Activated T-helper 2 cell treated with anti-CD3 and anti-CD28 coated beads, Interferon-gamma antibody, Interleukin-2, Interleukin-4, amounts not matched to agents 10 μg/mL and 5 μg/mL and 100 μg/mL, durations not matched to agents 14 hours and 24 hours and 36 hours (primary cell): ENCODE measurements around the gene C19orf44. TPM values are rescaled to one million over a fixed set of nuclear protein-coding genes. Genes with fewer than 3 reads are reported as not detected.
"Not testable (repeated sequence)": the region's sequence is repeated elsewhere in the genome, so short reads cannot be mapped to it uniquely, and the experiment has no call there.

Source experiments
- DNase-seq: peaks from one replicate; pipeline ENCODE4 v3.0.0; 2021; ENCODE audit warnings: low spot score
- H3K27ac Mint-ChIP-seq: one replicate; pipeline ENCODE4 v1.8.0; 2021; ENCODE audit warnings: mixed read lengths
- H3K27me3 Mint-ChIP-seq: one replicate; pipeline ENCODE4 v1.8.0; 2021; ENCODE audit warnings: low read depth, mixed read lengths
- H3K36me3 Mint-ChIP-seq: one replicate; pipeline ENCODE4 v1.8.0; 2021; ENCODE audit warnings: low read depth, mixed read lengths
- H3K4me1 Mint-ChIP-seq: one replicate; pipeline ENCODE4 v1.8.0; 2021; ENCODE audit warnings: low read depth, mixed read lengths
- H3K4me3 Mint-ChIP-seq: one replicate; pipeline ENCODE4 v1.8.0; 2021; ENCODE audit warnings: low read depth, mild to moderate bottlenecking, moderate library complexity, mixed read lengths
- H3K9me3 Mint-ChIP-seq: one replicate; pipeline ENCODE4 v1.8.0; 2021; ENCODE audit warnings: mixed read lengths
- intact Hi-C: fragments of 100-400 bp; cut with micrococcal nuclease; formaldehyde crosslinking; loops from one replicate; pipeline ENCODE4 v1.15.1; 2023
- total RNA-seq: library from RNA; stranded (reverse); gene quantifications from 2 replicates; pipeline ENCODE4 v1.2.3, GENCODE V29; 2022

Gene C19orf44
- 3.8 and 3.9 TPM in 2 replicates for total RNA-seq

GRCh38 chr19:16495982-16496612 lies at the start of gene C19orf44, which contains the start of gene CALR3:
Gene C19orf44, plus strand, starts transcription at chr19:16496394. Its CDS starts 4,399 bp downstream, at chr19:16500793.
Gene CALR3, minus strand, starts transcription at chr19:16496167. Its CDS starts 38 bp downstream, at chr19:16496129.
- Mint-ChIP-seq H3K27ac (peak within 1 kb of the TSS; percentile 68), H3K4me3 (peak within 1 kb of the TSS; percentile 91), H3K36me3 (peaks cover 1% of the 10 kb centered on the region), H3K9me3 (no peaks in the 10 kb centered on the region), H3K4me1 (peaks cover 9% of the 10 kb centered on the region), H3K27me3 (no peaks in the 10 kb centered on the region)
- peak; percentile 98 for DNase-seq
- intact Hi-C loops: loop anchor here (1.0 to 5.0 kb wide), 5 partner anchors 25 to 132 kb away; partner anchors contain the start of genes CHERP, EPS15L1, MED26 and SLC35E1

- Mint-ChIP-seq H3K9me3 (peaks cover 8% of the 10 kb centered on the region), H3K4me1 (peaks cover 40% of the 10 kb centered on the region), H3K36me3 (peaks cover 18% of the 10 kb centered on the region), H3K27ac (peak overlapping the region; percentile 70), H3K27me3 (no peaks in the 10 kb centered on the region), H3K4me3 (no peak overlapping the region)
- no peak for DNase-seq
- intact Hi-C loops: no loop called here
Measured at GRCh38 chr19:16446724-16447368, 49.3 kb upstream of the C19orf44 start.

- intact Hi-C loops, H3K9me3 Mint-ChIP-seq, H3K27me3 Mint-ChIP-seq, DNase-seq: not testable (repeated sequence)
- peak overlapping the region; percentile 9 for H3K4me3 Mint-ChIP-seq
- H3K27ac Mint-ChIP-seq: peak overlapping the region; percentile 58
- H3K4me1 Mint-ChIP-seq: peaks cover 40% of the 10 kb centered on the region
- peaks cover 18% of the 10 kb centered on the region for H3K36me3 Mint-ChIP-seq
Measured at GRCh38 chr19:16448872-16449271, 47.3 kb upstream of the C19orf44 start.

- H3K27ac Mint-ChIP-seq: peak overlapping the region; percentile 58
- H3K27me3 Mint-ChIP-seq: no peaks in the 10 kb centered on the region
- peaks cover 18% of the 10 kb centered on the region for H3K36me3 Mint-ChIP-seq
- peaks cover 38% of the 10 kb centered on the region for H3K4me1 Mint-ChIP-seq
- peak overlapping the region; percentile 9 for H3K4me3 Mint-ChIP-seq
- intact Hi-C loops: no loop called here
- DNase-seq: peak; percentile 38
- peaks cover 8% of the 10 kb centered on the region for H3K9me3 Mint-ChIP-seq
Measured at GRCh38 chr19:16449330-16449961, 46.7 kb upstream of the C19orf44 start.

- no peak overlapping the region for H3K4me3 Mint-ChIP-seq
- no peak for DNase-seq
- no peaks in the 10 kb centered on the region for H3K27me3 Mint-ChIP-seq
- peaks cover 8% of the 10 kb centered on the region for H3K9me3 Mint-ChIP-seq
- H3K4me1 Mint-ChIP-seq: peaks cover 26% of the 10 kb centered on the region
- intact Hi-C loops: no loop called here
- H3K27ac Mint-ChIP-seq: no peak overlapping the region
- peaks cover 18% of the 10 kb centered on the region for H3K36me3 Mint-ChIP-seq
Measured at GRCh38 chr19:16452325-16452724, 43.9 kb upstream of the C19orf44 start.

GRCh38 chr19:16454351-16454918 lies 41.8 kb upstream of the C19orf44 start:
- Mint-ChIP-seq H3K9me3 (peaks cover 4% of the 10 kb centered on the region), H3K36me3 (peaks cover 6% of the 10 kb centered on the region), H3K4me1 (peaks cover 18% of the 10 kb centered on the region), H3K27me3 (no peaks in the 10 kb centered on the region), H3K27ac (no peak overlapping the region), H3K4me3 (no peak overlapping the region)
- DNase-seq: no peak
- intact Hi-C loops: no loop called here

GRCh38 chr19:16455489-16455888 lies 40.7 kb upstream of the C19orf44 start:
- H3K4me1 Mint-ChIP-seq: peaks cover 16% of the 10 kb centered on the region

GRCh38 chr19:16456652-16457194 lies 39.5 kb upstream of the C19orf44 start:
- H3K27me3 Mint-ChIP-seq: no peaks in the 10 kb centered on the region
- H3K9me3 Mint-ChIP-seq: no peaks in the 10 kb centered on the region
- H3K27ac Mint-ChIP-seq: no peak overlapping the region
- no peak overlapping the region for H3K4me3 Mint-ChIP-seq
- intact Hi-C loops: no loop called here
- no peaks in the 10 kb centered on the region for H3K36me3 Mint-ChIP-seq
- DNase-seq: no peak
- H3K4me1 Mint-ChIP-seq: peaks cover 16% of the 10 kb centered on the region

More at GRCh38 chr19:16455489-16455888, 40.7 kb upstream of the C19orf44 start:
- Mint-ChIP-seq H3K27me3 (no peaks in the 10 kb centered on the region), H3K4me3 (no peak overlapping the region), H3K9me3 (no peaks in the 10 kb centered on the region), H3K27ac (no peak overlapping the region), H3K36me3 (no peaks in the 10 kb centered on the region)
- DNase-seq: no peak
- intact Hi-C loops: no loop called here

- no peaks in the 10 kb centered on the region for H3K36me3 Mint-ChIP-seq
- H3K27me3 Mint-ChIP-seq: no peaks in the 10 kb centered on the region
- no peak for DNase-seq
- H3K4me3 Mint-ChIP-seq: no peak overlapping the region
- peaks cover 16% of the 10 kb centered on the region for H3K4me1 Mint-ChIP-seq
- intact Hi-C loops: no loop called here
- H3K9me3 Mint-ChIP-seq: no peaks in the 10 kb centered on the region
- no peak overlapping the region for H3K27ac Mint-ChIP-seq
Measured at GRCh38 chr19:16457195-16457953, 38.8 kb upstream of the C19orf44 start.

- intact Hi-C loops: no loop called here
- H3K27me3 Mint-ChIP-seq: no peaks in the 10 kb centered on the region
- peaks cover 16% of the 10 kb centered on the region for H3K4me1 Mint-ChIP-seq
- H3K4me3 Mint-ChIP-seq: no peak overlapping the region
- H3K36me3 Mint-ChIP-seq: no peaks in the 10 kb centered on the region
- DNase-seq: no peak
- no peaks in the 10 kb centered on the region for H3K9me3 Mint-ChIP-seq
- H3K27ac Mint-ChIP-seq: no peak overlapping the region
Measured at GRCh38 chr19:16457954-16458331, 38.3 kb upstream of the C19orf44 start.

- no peaks in the 10 kb centered on the region for H3K9me3 Mint-ChIP-seq
- intact Hi-C loops: no loop called here
- no peak for DNase-seq
- peaks cover 23% of the 10 kb centered on the region for H3K4me1 Mint-ChIP-seq
- no peaks in the 10 kb centered on the region for H3K27me3 Mint-ChIP-seq
- H3K4me3 Mint-ChIP-seq: no peak overlapping the region
- H3K36me3 Mint-ChIP-seq: peaks cover 5% of the 10 kb centered on the region
- H3K27ac Mint-ChIP-seq: no peak overlapping the region
Measured at GRCh38 chr19:16458391-16459341, 37.5 kb upstream of the C19orf44 start.
